Sigmoid colon (tissue), 3 donors: ENCODE measurements around the gene GLUD2.

Experiments
- CTCF ChIP-seq, 4 experiments: fragments of 450-650 bp in 3 of 4; fragments of 200-600 bp in 1 of 4; IDR thresholded peaks; one replicate each; pipeline ENCODE4 v1.5.1; 2016 to 2019; ENCODE audit warnings: antibody characterized with exemption in 4 of 4, mild to moderate bottlenecking in 3 of 4, moderate library complexity in 2 of 4
- POLR2A ChIP-seq, 2 donors: fragments of 450-650 bp; IDR thresholded peaks; one replicate each; pipeline ENCODE4 v1.6.1; 2016; ENCODE audit warnings: antibody characterized with exemption in 2 of 2, mild to moderate bottlenecking in 2 of 2, moderate library complexity in 2 of 2

- TF ChIP-seq POLR2A (IDR thresholded peaks at IDR 0.05) (no peak), CTCF (IDR thresholded peaks at IDR 0.05) (no peak)
These were observed 17.2 kb downstream of the GLUD2 start for GRCh38 chrX:121064579-121064978.
